GM10248 (cell line): ENCODE data around the gene CARMIL1.

Experiments
- CTCF ChIA-PET: fragments of 300-600 bp; sonication (Branson Sonifier 250); formaldehyde crosslinking; extraction: SDS; loops from one replicate; lab custom pipeline; 2021; ENCODE audit warnings: antibody characterized with exemption; lab: Yijun Ruan, JAX
- POLR2A ChIA-PET: fragments of 350-650 bp; sonication (Branson Sonifier 250); formaldehyde crosslinking; extraction: SDS; loops from one replicate; lab custom pipeline; 2020; ENCODE audit warnings: antibody characterized with exemption; lab: Yijun Ruan, JAX
- DNase-seq: peaks from one replicate; pipeline ENCODE4 v3.0.0; 2012; ENCODE audit errors: extremely low spot score
- CTCF ChIP-seq: IDR thresholded peaks from 2 replicates; pipeline ENCODE4 v1.5.1; 2012; ENCODE audit warnings: mild to moderate bottlenecking, low read depth; ENCODE audit errors: extremely low read depth, missing control alignments, control extremely low read depth

The CARMIL1 gene

GRCh38 chr6:25395731-25396130 is 116.6 kb downstream of the CARMIL1 start:
- POLR2A ChIA-PET = no interaction called here
- TF ChIP-seq CTCF = no peak
- DNase-seq = no peak
- CTCF ChIA-PET = interaction anchor here (1.1 to 1.6 kb wide), 2 partner anchors 8 to 19 kb away, joined by 3 to 4 read pairs; no protein-coding TSS in a partner anchor

- ChIA-PET CTCF (interaction anchor here (0.9 to 1.6 kb wide), 5 partner anchors 10 to 132 kb away, joined by 3 to 4 read pairs (median 3); no protein-coding TSS in a partner anchor), POLR2A (no interaction called here)
- DNase-seq = no peak
- no peak for TF ChIP-seq CTCF
These were observed 118.2 kb downstream of the CARMIL1 start for GRCh38 chr6:25397406-25397805.

GRCh38 chr6:25399885-25400284 is 120.7 kb downstream of the CARMIL1 start:
- CTCF ChIA-PET = interaction anchor here (0.9 to 2.0 kb wide), 6 partner anchors 11 to 135 kb away, joined by 3 to 5 read pairs (median 4); partner anchors contain the start of gene CARMIL1
- TF ChIP-seq CTCF = no peak
- no peak for DNase-seq
- POLR2A ChIA-PET = no interaction called here

GRCh38 chr6:25401711-25402110 is 122.5 kb downstream of the CARMIL1 start:
- DNase-seq = no peak
- ChIA-PET POLR2A (no interaction called here), CTCF (interaction anchor here (1.2 to 1.4 kb wide), 4 partner anchors 9 to 25 kb away, joined by 3 to 5 read pairs (median 4); no protein-coding TSS in a partner anchor)
- no peak for TF ChIP-seq CTCF

GRCh38 chr6:25402125-25402524 is 123.0 kb downstream of the CARMIL1 start:
- CTCF ChIA-PET = interaction anchor here (0.9 to 1.2 kb wide), 2 partner anchors 11 to 44 kb away, joined by 3 read pairs; no protein-coding TSS in a partner anchor
- POLR2A ChIA-PET = no interaction called here
- no peak for DNase-seq
- no peak for TF ChIP-seq CTCF

GRCh38 chr6:25403150-25403549 is 124.0 kb downstream of the CARMIL1 start:
- ChIA-PET CTCF (interaction anchor here (0.9 to 1.3 kb wide), 4 partner anchors 11 to 180 kb away, joined by 3 to 4 read pairs (median 3); no protein-coding TSS in a partner anchor), POLR2A (interaction anchor here (0.5 kb wide), 1 partner anchor 563 kb away, joined by 4 read pairs; no protein-coding TSS in a partner anchor)
- no peak for TF ChIP-seq CTCF
- no peak for DNase-seq
